IMR-90 (cell line): Measurements from ENCODE around the gene SMPDL3A. TPM values are rescaled to one million over a fixed set of nuclear protein-coding genes. Genes with fewer than 3 reads are reported as not detected.

ENCODE experiments used
- ATAC-seq: fragments of 200-7000 bp; cut with Tn5 transposase; 2 replicates; pipeline ENCODE4 v1.9.1; 2020; ENCODE audit warnings: low read depth, mild to moderate bottlenecking, moderate library complexity
- BruUV-seq: library from RNA; stranded (reverse); fragments of 400-500 nt; replicated peaks from 2 replicates; lab custom pipeline; 2021; lab: Mats Ljungman, UMichigan
- CTCF ChIA-PET: fragments of 300-600 bp; formaldehyde crosslinking; extraction: SDS; loops from one replicate; lab custom pipeline; 2021; ENCODE audit warnings: antibody characterized with exemption; lab: Yijun Ruan, JAX
- POLR2A ChIA-PET: fragments of 300-600 bp; sonication (Branson Sonifier 250); formaldehyde crosslinking; loops from one replicate; lab custom pipeline; 2022; ENCODE audit warnings: antibody characterized with exemption; ENCODE audit not compliant: unreplicated experiment; lab: Charles Lee
- DNase-seq: peaks from one replicate; pipeline ENCODE4 v3.0.0; 2013
- H2AFZ ChIP-seq: replicated peaks from 2 replicates; pipeline ENCODE3; 2013; ENCODE audit warnings: low read length, mild to moderate bottlenecking; ENCODE audit not compliant: poor library complexity
- H2AK5ac ChIP-seq: 2 replicates; pipeline ENCODE4 v1.6.1; 2013; ENCODE audit warnings: low read depth, low read length, inconsistent platforms
- H2AK9ac ChIP-seq: replicated peaks from 2 replicates; pipeline ENCODE3; 2013; ENCODE audit warnings: mild to moderate bottlenecking, low read depth, low read length, moderate library complexity; ENCODE audit not compliant: poor library complexity
- H2BK120ac ChIP-seq: 2 replicates; pipeline ENCODE4 v1.6.1; 2013; ENCODE audit warnings: low read depth, low read length, inconsistent platforms
- H2BK15ac ChIP-seq: 3 replicates; pipeline ENCODE4 v1.6.1; 2013; ENCODE audit warnings: low read depth, low read length, inconsistent platforms
- H2BK20ac ChIP-seq: 2 replicates; pipeline ENCODE4 v1.6.1; 2013; ENCODE audit warnings: low read depth, mild to moderate bottlenecking, inconsistent platforms, low read length, moderate library complexity
- H2BK5ac ChIP-seq: 2 replicates; pipeline ENCODE4 v1.6.1; 2013; ENCODE audit warnings: mild to moderate bottlenecking, low read depth, low read length, inconsistent platforms; ENCODE audit not compliant: poor library complexity, severe bottlenecking
- H3K14ac ChIP-seq: replicated peaks from 2 replicates; pipeline ENCODE4 v1.6.1; 2013; ENCODE audit warnings: low read depth, low read length, inconsistent platforms
- H3K18ac ChIP-seq: 2 replicates; pipeline ENCODE4 v1.6.1; 2013; ENCODE audit warnings: low read depth, low read length, control low read depth
- H3K23ac ChIP-seq: 2 replicates; pipeline ENCODE4 v1.6.1; 2013; ENCODE audit warnings: low read depth, low read length, inconsistent platforms
- H3K27ac ChIP-seq: 2 replicates; pipeline ENCODE4 v1.5.1; 2013; ENCODE audit warnings: mild to moderate bottlenecking, control low read depth, low read length; ENCODE audit not compliant: insufficient read depth
- H3K27me3 ChIP-seq: 2 replicates; pipeline ENCODE4 v1.6.1; 2013; ENCODE audit warnings: low read length; ENCODE audit not compliant: control insufficient read depth, insufficient read depth
- H3K36me3 ChIP-seq: 2 replicates; pipeline ENCODE4 v1.6.1; 2013; ENCODE audit warnings: low read length, mixed read lengths; ENCODE audit not compliant: control insufficient read depth, insufficient read depth
- H3K4ac ChIP-seq: 2 replicates; pipeline ENCODE4 v1.6.1; 2013; ENCODE audit warnings: low read depth, low read length, inconsistent platforms
- H3K4me1 ChIP-seq: 2 replicates; pipeline ENCODE4 v1.6.1; 2013; ENCODE audit warnings: low read length, mixed read lengths; ENCODE audit not compliant: control insufficient read depth, insufficient read depth
- H3K4me2 ChIP-seq: 2 replicates; pipeline ENCODE4 v1.6.1; 2013; ENCODE audit warnings: low read depth, mild to moderate bottlenecking, control low read depth, low read length, moderate library complexity
- H3K4me3 ChIP-seq: 2 replicates; pipeline ENCODE4 v1.5.1; 2013; ENCODE audit warnings: low read depth, mild to moderate bottlenecking, control low read depth, low read length, moderate library complexity; ENCODE audit not compliant: insufficient read depth
- H3K56ac ChIP-seq: 2 replicates; pipeline ENCODE4 v1.6.1; 2013; ENCODE audit warnings: low read length, inconsistent platforms; ENCODE audit not compliant: insufficient read depth; ENCODE audit errors: extremely low read depth
- H3K79me1 ChIP-seq, 2 experiments: 2 replicates each; pipeline ENCODE4 v1.6.1; 2013; ENCODE audit warnings: low read length in 2 of 2, inconsistent platforms in 1 of 2, low read depth in 1 of 2
- H3K9ac ChIP-seq: 2 replicates; pipeline ENCODE4 v1.6.1; 2013; ENCODE audit warnings: low read depth, low read length, control low read depth
- H3K9me1 ChIP-seq: 2 replicates; pipeline ENCODE4 v1.6.1; 2013; ENCODE audit warnings: low read length, inconsistent platforms; ENCODE audit not compliant: insufficient read depth
- H3K9me3 ChIP-seq: 2 replicates; pipeline ENCODE4 v1.6.1; 2013; ENCODE audit warnings: low read length; ENCODE audit not compliant: control insufficient read depth, insufficient read depth
- H4K20me1 ChIP-seq: 2 replicates; pipeline ENCODE4 v1.6.1; 2013; ENCODE audit warnings: low read length, inconsistent platforms; ENCODE audit not compliant: insufficient read depth
- H4K5ac ChIP-seq: 2 replicates; pipeline ENCODE4 v1.6.1; 2013; ENCODE audit warnings: mild to moderate bottlenecking, low read depth, low read length, control low read depth
- H4K8ac ChIP-seq, 2 experiments: 2 replicates each; pipeline ENCODE4 v1.6.1; 2013; ENCODE audit warnings: low read depth in 2 of 2, low read length in 2 of 2, control low read depth in 1 of 2, inconsistent platforms in 1 of 2
- H4K91ac ChIP-seq: 2 replicates; pipeline ENCODE4 v1.6.1; 2013; ENCODE audit warnings: low read depth, low read length, inconsistent platforms; ENCODE audit not compliant: insufficient read depth
- BHLHE40 ChIP-seq: fragments of 150-350 bp; IDR thresholded peaks from 2 replicates; pipeline ENCODE4 v1.6.1; 2016; ENCODE audit warnings: mild to moderate bottlenecking, low read depth, low read length
- CEBPB ChIP-seq: IDR thresholded peaks from 2 replicates; pipeline ENCODE4 v1.6.1; 2012; ENCODE audit warnings: low read depth, low read length, improper control_type of control experiment
- CHD1 ChIP-seq: IDR thresholded peaks from 2 replicates; pipeline ENCODE4 v1.6.1; 2012; ENCODE audit warnings: low read depth, low read length, improper control_type of control experiment
- CTCF ChIP-seq: conservative IDR thresholded peaks from 2 replicates; pipeline ENCODE4 v1.5.1; 2012; ENCODE audit warnings: mild to moderate bottlenecking, low read depth, low read length, improper control_type of control experiment
- ELK1 ChIP-seq: fragments of 150-350 bp; IDR thresholded peaks from 2 replicates; pipeline ENCODE4 v1.6.1; 2016; ENCODE audit warnings: low read depth, mild to moderate bottlenecking, low read length, moderate library complexity, borderline replicate concordance
- FOS ChIP-seq: fragments of 150-350 bp; IDR thresholded peaks from 2 replicates; pipeline ENCODE4 v1.6.1; 2016; ENCODE audit warnings: low read depth, low read length
- MAFK ChIP-seq: IDR thresholded peaks from 2 replicates; pipeline ENCODE4 v1.6.1; 2012; ENCODE audit warnings: low read depth, low read length, improper control_type of control experiment
- MAZ ChIP-seq: IDR thresholded peaks from 2 replicates; pipeline ENCODE4 v1.6.1; 2012; ENCODE audit warnings: low read depth, mild to moderate bottlenecking, low read length, improper control_type of control experiment, moderate library complexity, borderline replicate concordance
- MXI1 ChIP-seq: IDR thresholded peaks from 2 replicates; pipeline ENCODE4 v1.6.1; 2012; ENCODE audit warnings: low read depth, mild to moderate bottlenecking, low read length, moderate library complexity, borderline replicate concordance
- NFE2L2 ChIP-seq: fragments of 150-350 bp; IDR thresholded peaks from 2 replicates; pipeline ENCODE4 v1.6.1; 2016; ENCODE audit warnings: low read depth, mild to moderate bottlenecking, low read length
- POLR2A ChIP-seq: IDR thresholded peaks from 2 replicates; pipeline ENCODE4 v1.6.1; 2012; ENCODE audit warnings: mild to moderate bottlenecking, low read depth, low read length
- RAD21 ChIP-seq: IDR thresholded peaks from 2 replicates; pipeline ENCODE4 v1.6.1; 2012; ENCODE audit warnings: low read length, improper control_type of control experiment
- RCOR1 ChIP-seq: IDR thresholded peaks from 2 replicates; pipeline ENCODE4 v1.6.1; 2012; ENCODE audit warnings: mild to moderate bottlenecking, low read length, improper control_type of control experiment; ENCODE audit not compliant: insufficient replicate concordance
- RFX5 ChIP-seq: IDR thresholded peaks from 2 replicates; pipeline ENCODE4 v1.8.0; 2012; ENCODE audit warnings: low read depth, mild to moderate bottlenecking, low read length, moderate library complexity
- SMC3 ChIP-seq: fragments of 150-350 bp; IDR thresholded peaks from 2 replicates; pipeline ENCODE4 v1.6.1; 2016; ENCODE audit warnings: low read depth, mild to moderate bottlenecking, antibody characterized with exemption, low read length, moderate library complexity
- USF2 ChIP-seq: fragments of 150-350 bp; IDR thresholded peaks from 2 replicates; pipeline ENCODE4 v1.6.1; 2017; ENCODE audit warnings: mild to moderate bottlenecking, antibody characterized with exemption, low read length, low read depth
- WGBS, 2 experiments: methylation state at CpG; one replicate each; pipeline versions ENCODE4 v1.1.5 to v1.1.7; 2013; ENCODE audit warnings: missing lambda C conversion rate in 2 of 2; ENCODE audit not compliant: insufficient read length in 1 of 2; ENCODE audit errors: extremely low coverage in 2 of 2; 5-methylcytosine and 5-hydroxymethylcytosine counted together
- dilution Hi-C: fragments of 300-500 bp; cut with HindIII; formaldehyde crosslinking; loops from one replicate; pipeline ENCODE4 v1.14.3; 2018; ENCODE audit warnings: low sequenced_read_pairs; ENCODE audit not compliant: unreplicated experiment
- in situ Hi-C: fragments of 300-500 bp; cut with MboI; formaldehyde crosslinking; loops from 3 replicates; pipeline ENCODE4 v1.14.3; 2019; ENCODE audit warnings: low sequenced_read_pairs, inconsistent platforms, mixed read lengths
- intact Hi-C: fragments of 100-400 bp; cut with micrococcal nuclease; formaldehyde crosslinking; loops from 2 replicates; pipeline ENCODE4 v1.10.0; 2022
- polyA plus RNA-seq, 3 experiments: library from polyadenylated mRNA; depleted of rRNA; stranded (reverse); fragments of >200 nt; gene quantifications; 2 replicates each; pipeline ENCODE4 v1.2.3, GENCODE V29; 2012; ENCODE audit warnings: low replicate concordance in 1 of 3
- total RNA-seq: library from RNA; depleted of rRNA; stranded (reverse); fragments of >200 nt; gene quantifications from 2 replicates; pipeline ENCODE4 v1.2.3, GENCODE V29; 2012

Gene SMPDL3A
- total and polyA plus RNA-seq, 2 of the 4 experiments (the other 2 are of a cell fraction) = 9.9 to 14.2 TPM

GRCh38 chr6:122785891-122786290 is 3.2 kb upstream of the SMPDL3A start:
- Histone ChIP-seq H3K9me3 (no peaks in the 10 kb centered on the region), H2BK20ac (no peak overlapping the region), H2BK5ac (no peak overlapping the region), H4K8ac (no peak overlapping the region), H3K18ac (no peak overlapping the region), H3K79me1 (peaks cover 0 to 12% of the 10 kb centered on the region in 2 experiments; a peak in 2 of 4 replicates), H3K9me1 (no peaks in the 10 kb centered on the region), H4K91ac (no peak overlapping the region), H3K4ac (no peak overlapping the region), H3K4me3 (no peak overlapping the region), H3K9ac (no peak overlapping the region), H3K23ac (no peak overlapping the region), H3K27me3 (no peaks in the 10 kb centered on the region; the same call in 1 of the 2 replicates), H3K56ac (no peak overlapping the region), H3K27ac (no peak overlapping the region), H2BK120ac (no peak overlapping the region), H3K36me3 (no peaks in the 10 kb centered on the region), H2BK15ac (no peak overlapping the region), H2AK9ac (no peak overlapping the region), H2AFZ (no peak overlapping the region), H3K14ac (no peak overlapping the region), H4K5ac (no peak overlapping the region), H3K4me2 (no peak overlapping the region), H4K20me1 (no peaks in the 10 kb centered on the region), H2AK5ac (no peak overlapping the region), H3K4me1 (peaks cover 4% of the 10 kb centered on the region; the same call in 1 of the 2 replicates)
- POLR2A ChIA-PET = no interaction called here
- in situ Hi-C loops = no loop called here
- no CpG with 5 or more reads among the region's 1 CpG for WGBS, 2 experiments
- ATAC-seq (no peak), DNase-seq (no peak)
- BruUV-seq = no TSS peak
- dilution Hi-C loops = no loop called here
- CTCF ChIA-PET = interaction anchor here (0.6 kb wide), 1 partner anchor 13 kb away, joined by 3 read pairs; no protein-coding TSS in a partner anchor
- intact Hi-C loops = loop anchor here (5.0 kb wide), 1 partner anchor 34 kb away; no protein-coding TSS in a partner anchor
- TF ChIP-seq RCOR1 (no peak), NFE2L2 (no peak), SMC3 (no peak), CEBPB (no peak), CTCF (no peak), ELK1 (no peak), RAD21 (no peak), RFX5 (no peak), MXI1 (no peak), MAZ (no peak), MAFK (no peak), FOS (no peak), BHLHE40 (no peak), CHD1 (no peak), USF2 (no peak), POLR2A (no peak)
